Caco-2 (cell line): ENCODE results near the gene DEPDC1B. TPM values are rescaled to one million over a fixed set of nuclear protein-coding genes. Genes with fewer than 3 reads are reported as not detected.

Experiments used
- BruUV-seq: library from RNA; stranded (reverse); fragments of 400-500 nt; replicated peaks from 2 replicates; lab custom pipeline; 2021; lab: Mats Ljungman, UMichigan
- CTCF ChIA-PET: fragments of 300-600 bp; sonication (Branson Sonifier 250); formaldehyde crosslinking; loops from one replicate; lab custom pipeline; 2022; ENCODE audit warnings: antibody characterized with exemption; lab: Charles Lee
- POLR2A ChIA-PET: fragments of 300-600 bp; sonication (Branson Sonifier 250); formaldehyde crosslinking; loops from one replicate; lab custom pipeline; 2022; ENCODE audit warnings: antibody characterized with exemption; lab: Charles Lee
- DNase-seq, 2 experiments: peaks; one replicate each; pipeline versions ENCODE4 v3.0.0 to v3.0.0-alpha.2; 2020 to 2022
- H3K27me3 ChIP-seq: replicated peaks from 2 replicates; pipeline ENCODE4 v1.6.0; 2011; ENCODE audit warnings: low read length; ENCODE audit not compliant: control insufficient read depth, insufficient read depth
- H3K36me3 ChIP-seq: 2 replicates; pipeline ENCODE4 v1.5.1; 2011; ENCODE audit warnings: low read length; ENCODE audit not compliant: control insufficient read depth, insufficient read depth
- H3K4me1 ChIP-seq: fragments of 250-450 bp; sonication (Bioruptor Pico); 2 replicates; pipeline ENCODE4 v1.5.1; 2020; ENCODE audit warnings: mild to moderate bottlenecking
- H3K4me3 ChIP-seq: 2 replicates; pipeline ENCODE4 v1.5.1; 2011; ENCODE audit warnings: low read depth, mild to moderate bottlenecking, control low read depth, low read length
- H3K9me3 ChIP-seq: fragments of 250-450 bp; sonication (Bioruptor Pico); 2 replicates; pipeline ENCODE4 v1.5.1; 2020; ENCODE audit warnings: mild to moderate bottlenecking, moderate library complexity
- H3K27ac Mint-ChIP-seq: one replicate; pipeline ENCODE4 v1.8.0; 2022; ENCODE audit warnings: mixed read lengths; ENCODE audit not compliant: unreplicated experiment
- H3K27me3 Mint-ChIP-seq: one replicate; pipeline ENCODE4 v1.8.0; 2022; ENCODE audit warnings: mixed read lengths; ENCODE audit not compliant: insufficient read depth, unreplicated experiment
- H3K36me3 Mint-ChIP-seq: one replicate; pipeline ENCODE4 v1.8.0; 2022; ENCODE audit warnings: mild to moderate bottlenecking, mixed read lengths; ENCODE audit not compliant: insufficient read depth, unreplicated experiment
- H3K4me1 Mint-ChIP-seq: one replicate; pipeline ENCODE4 v1.8.0; 2022; ENCODE audit warnings: low read depth, mixed read lengths; ENCODE audit not compliant: unreplicated experiment
- H3K4me3 Mint-ChIP-seq: one replicate; pipeline ENCODE4 v1.8.0; 2022; ENCODE audit warnings: mild to moderate bottlenecking, moderate library complexity, mixed read lengths; ENCODE audit not compliant: unreplicated experiment
- H3K9me3 Mint-ChIP-seq: one replicate; pipeline ENCODE4 v1.8.0; 2022; ENCODE audit warnings: mixed read lengths; ENCODE audit not compliant: unreplicated experiment
- CTCF ChIP-seq, 2 experiments: fragments of 200-600 bp in 1 of 2; IDR thresholded peaks; 1 replicate in 1 of 2; 2 replicates in 1 of 2; pipeline versions ENCODE4 v1.5.1 to v1.8.0; 2011 to 2022; ENCODE audit warnings: antibody characterized with exemption in 1 of 2, control low read depth in 1 of 2, inconsistent platforms in 1 of 2, low read depth in 1 of 2, low read length in 1 of 2, mild to moderate bottlenecking in 1 of 2, moderate library complexity in 1 of 2; ENCODE audit not compliant: insufficient read depth in 1 of 2, severe bottlenecking in 1 of 2, unreplicated experiment in 1 of 2
- intact Hi-C: fragments of 100-400 bp; cut with micrococcal nuclease; formaldehyde crosslinking; loops from one replicate; pipeline ENCODE4 v1.10.0; 2022; ENCODE audit not compliant: unreplicated experiment
- total RNA-seq: library from RNA; stranded (reverse); gene quantifications from 2 replicates; pipeline ENCODE4 v1.2.3, GENCODE V29; 2022

DEPDC1B gene
- total RNA-seq, 1 experiment from 2014 or later, result 44.9 TPM

- no peak for DNase-seq
- H3K4me3 Mint-ChIP-seq, result no peak overlapping the region
- Histone ChIP-seq H3K27me3 (no peaks in the 10 kb centered on the region), H3K4me1 (no peaks in the 10 kb centered on the region), H3K9me3 (peaks cover 7% of the 10 kb centered on the region; the same call in 1 of the 2 replicates), H3K4me3 (no peak overlapping the region), H3K36me3 (no peaks in the 10 kb centered on the region)
- intact Hi-C loops, result no loop called here
- peaks cover 14% of the 10 kb centered on the region for H3K9me3 Mint-ChIP-seq
- BruUV-seq, result no TSS peak
- TF ChIP-seq CTCF (IDR thresholded peaks at IDR 0.05; ENCODE audit: insufficient read depth in 1 of 2, low read depth in 1 of 2, low read length in 1 of 2, severe bottlenecking in 1 of 2, unreplicated experiment in 1 of 2), result no peak
- CTCF ChIA-PET, result no interaction called here
- H3K4me1 Mint-ChIP-seq, result peaks cover 6% of the 10 kb centered on the region
- H3K36me3 Mint-ChIP-seq, result no peaks in the 10 kb centered on the region
- H3K27me3 Mint-ChIP-seq, result peaks cover 2% of the 10 kb centered on the region
- H3K27ac Mint-ChIP-seq, result no peak overlapping the region
- POLR2A ChIA-PET, result no interaction called here
Measured at GRCh38 chr5:60743511-60744314, 43.7 kb upstream of the DEPDC1B start.

GRCh38 chr5:60740322-60740721 lies 40.4 kb upstream of the DEPDC1B start:
- no peak overlapping the region for H3K4me3 Mint-ChIP-seq
- intact Hi-C loops, result no loop called here

GRCh38 chr5:60738933-60739332 lies 39.0 kb upstream of the DEPDC1B start:
- H3K36me3 ChIP-seq, result no peaks in the 10 kb centered on the region
- Mint-ChIP-seq H3K27me3 (no peaks in the 10 kb centered on the region), H3K4me1 (peaks cover 23% of the 10 kb centered on the region), H3K4me3 (no peak overlapping the region), H3K9me3 (peaks cover 14% of the 10 kb centered on the region), H3K36me3 (no peaks in the 10 kb centered on the region), H3K27ac (no peak overlapping the region)
- BruUV-seq, result no TSS peak
- ChIA-PET CTCF (no interaction called here), POLR2A (no interaction called here)
- no peak for DNase-seq
- H3K4me3 ChIP-seq, result no peak overlapping the region
- no peak for TF ChIP-seq CTCF (IDR thresholded peaks at IDR 0.05; ENCODE audit: insufficient read depth in 1 of 2, low read depth in 1 of 2, low read length in 1 of 2, severe bottlenecking in 1 of 2, unreplicated experiment in 1 of 2)
- peaks cover 15% of the 10 kb centered on the region; the same call in 1 of the 2 replicates for H3K9me3 ChIP-seq
- peaks cover 14% of the 10 kb centered on the region; the same call in 1 of the 2 replicates for H3K4me1 ChIP-seq
- no peaks in the 10 kb centered on the region for H3K27me3 ChIP-seq
- intact Hi-C loops, result no loop called here

More at GRCh38 chr5:60740322-60740721, 40.4 kb upstream of the DEPDC1B start:
- H3K27ac Mint-ChIP-seq, result no peak overlapping the region
- peaks cover 14% of the 10 kb centered on the region for H3K9me3 Mint-ChIP-seq
- H3K27me3 ChIP-seq, result no peaks in the 10 kb centered on the region
- H3K4me1 ChIP-seq, result peaks cover 14% of the 10 kb centered on the region; the same call in 1 of the 2 replicates
- no peak for DNase-seq
- no peak for TF ChIP-seq CTCF (IDR thresholded peaks at IDR 0.05; ENCODE audit: insufficient read depth in 1 of 2, low read depth in 1 of 2, low read length in 1 of 2, severe bottlenecking in 1 of 2, unreplicated experiment in 1 of 2)
- ChIA-PET POLR2A (no interaction called here), CTCF (no interaction called here)
- H3K27me3 Mint-ChIP-seq, result peaks cover 2% of the 10 kb centered on the region
- no TSS peak for BruUV-seq
- H3K4me1 Mint-ChIP-seq, result peaks cover 23% of the 10 kb centered on the region
- no peaks in the 10 kb centered on the region for H3K36me3 Mint-ChIP-seq
- H3K9me3 ChIP-seq, result peaks cover 15% of the 10 kb centered on the region; the same call in 1 of the 2 replicates
- no peak overlapping the region for H3K4me3 ChIP-seq
- no peaks in the 10 kb centered on the region for H3K36me3 ChIP-seq
